Activated CD4-positive, alpha-beta T cell treated with anti-CD3 and anti-CD28 coated beads for 36 hours (primary cell): ENCODE measurements around the gene CHKA. TPM values are rescaled to one million over a fixed set of nuclear protein-coding genes. Genes with fewer than 3 reads are reported as not detected.

Experiments used
- microRNA-seq: library from miRNA; unstranded; fragments of <30 nt; microRNA quantifications from one replicate; pipeline ENCODE4 v1.2.0, GENCODE V29; 2021; ENCODE audit warnings: borderline replicate concordance
- total RNA-seq, 2 experiments: library from RNA; stranded (reverse); gene quantifications; one replicate each; pipeline ENCODE4 v1.2.3, GENCODE V29; 2021

Gene CHKA
- total RNA-seq, 2 experiments from 2014 or later, result 5.5 to 7.5 TPM

Small RNA genes within 50 kb of the gene (microRNA-seq; reads per million reads assigned to microRNA genes)
- gene MIR4691 (not detected), gene MIR6753 (not detected), gene MIR7113 (2.1 reads per million)

Other genes starting within 250 kb of the CHKA start
- gene UNC93B1, start 117.3 kb downstream of the CHKA start, total RNA-seq, result 10 to 100 TPM; 16.3 to 16.7 TPM
- gene ALDH3B1, start 111.1 kb downstream of the CHKA start, total RNA-seq, result not detected
- 100 to 1,000 TPM; 108 to 113 TPM for gene NDUFS8, start 90.7 kb downstream of the CHKA start, total RNA-seq
- 100 to 1,000 TPM; 117 to 151 TPM for gene TCIRG1, start 82.4 kb downstream of the CHKA start, total RNA-seq
- gene KMT5B, start 91.9 kb upstream of the CHKA start, total RNA-seq, result 10 to 100 TPM; 22.9 to 23.1 TPM
- gene C11orf24, start 150.6 kb upstream of the CHKA start, total RNA-seq, result 10 to 100 TPM; 29.4 to 37.4 TPM
- gene LRP5, start 191.2 kb upstream of the CHKA start, total RNA-seq, result 10 to 100 TPM; 11.7 to 13.6 TPM